Measurements from ENCODE around the gene EOLA2.

DNA sequence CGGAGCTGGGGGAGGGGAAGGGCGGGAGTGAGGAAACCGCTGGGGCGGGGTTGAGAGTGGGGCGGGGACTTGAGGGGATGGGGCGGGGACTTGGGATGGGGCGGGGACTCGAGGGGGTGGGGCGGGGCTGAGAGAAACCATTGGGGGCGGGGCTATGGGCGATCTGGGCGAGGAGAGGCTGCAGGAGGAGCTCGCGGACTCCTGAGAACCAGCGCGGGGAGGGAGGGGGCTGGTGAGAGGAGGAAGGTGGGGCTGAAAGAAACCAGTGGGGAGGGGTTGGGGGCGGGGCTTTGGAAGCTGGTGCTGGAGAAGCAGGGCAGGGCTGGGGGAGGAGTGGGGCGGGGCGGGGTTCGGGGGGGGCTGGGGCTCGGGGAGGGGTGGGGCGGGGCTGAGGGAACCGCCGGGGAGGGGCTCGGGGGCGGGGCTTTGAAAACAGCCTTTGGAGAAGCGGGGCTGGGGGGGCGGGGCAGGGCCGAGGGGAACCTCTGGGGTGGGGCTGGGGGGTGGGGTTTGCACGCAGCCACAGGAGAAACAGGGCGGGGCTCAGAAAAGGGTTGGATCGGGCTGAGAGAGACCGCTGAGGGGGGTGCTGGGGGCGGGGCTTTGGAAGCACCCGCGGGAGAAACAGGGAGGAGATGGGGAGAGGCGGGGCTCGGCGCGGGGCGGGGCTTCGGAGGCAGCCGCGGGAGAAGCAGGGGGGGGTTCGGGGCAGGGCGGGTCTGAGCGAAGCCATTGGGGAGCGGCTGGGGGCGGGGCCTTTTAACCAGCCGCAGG is 777 bp upstream of the EOLA2 start:
- TF ChIP-seq, protein P1, sequence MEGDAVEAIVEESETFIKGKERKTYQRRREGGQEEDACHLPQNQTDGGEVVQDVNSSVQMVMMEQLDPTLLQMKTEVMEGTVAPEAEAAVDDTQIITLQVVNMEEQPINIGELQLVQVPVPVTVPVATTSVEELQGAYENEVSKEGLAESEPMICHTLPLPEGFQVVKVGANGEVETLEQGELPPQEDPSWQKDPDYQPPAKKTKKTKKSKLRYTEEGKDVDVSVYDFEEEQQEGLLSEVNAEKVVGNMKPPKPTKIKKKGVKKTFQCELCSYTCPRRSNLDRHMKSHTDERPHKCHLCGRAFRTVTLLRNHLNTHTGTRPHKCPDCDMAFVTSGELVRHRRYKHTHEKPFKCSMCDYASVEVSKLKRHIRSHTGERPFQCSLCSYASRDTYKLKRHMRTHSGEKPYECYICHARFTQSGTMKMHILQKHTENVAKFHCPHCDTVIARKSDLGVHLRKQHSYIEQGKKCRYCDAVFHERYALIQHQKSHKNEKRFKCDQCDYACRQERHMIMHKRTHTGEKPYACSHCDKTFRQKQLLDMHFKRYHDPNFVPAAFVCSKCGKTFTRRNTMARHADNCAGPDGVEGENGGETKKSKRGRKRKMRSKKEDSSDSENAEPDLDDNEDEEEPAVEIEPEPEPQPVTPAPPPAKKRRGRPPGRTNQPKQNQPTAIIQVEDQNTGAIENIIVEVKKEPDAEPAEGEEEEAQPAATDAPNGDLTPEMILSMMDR (IDR thresholded peaks at IDR 0.05) = no peak
- no peak for TF ChIP-seq POLR2A (IDR thresholded peaks at IDR 0.05)

Data from testis (tissue), 2 donors.